OCI-LY3 (cell line): ENCODE measurements around the gene LSM4.
A peak's percentile ranks its signal among the peaks of the same experiment; 100 is the strongest.

Experiments
- H2AFZ ChIP-seq: fragments of 200-600, 300-600 bp; shearing (Covaris generic); 2 replicates; pipeline ENCODE4 v1.6.0; 2014; ENCODE audit warnings: antibody characterized with exemption, low read depth, low read length
- H3K27ac ChIP-seq: fragments of 200-600, 300-600 bp; sonication (generic); 2 replicates; pipeline ENCODE4 v1.5.1; 2014; ENCODE audit warnings: mild to moderate bottlenecking, low read length, moderate library complexity, mixed read lengths
- H3K27me3 ChIP-seq: fragments of 200-600, 300-600 bp; sonication (generic); 2 replicates; pipeline ENCODE4 v1.6.1; 2014; ENCODE audit warnings: low read depth, low read length, mixed read lengths
- H3K36me3 ChIP-seq: fragments of 200-600, 300-600 bp; sonication (generic); replicated peaks from 2 replicates; pipeline ENCODE3; 2014; ENCODE audit warnings: low read depth, low read length, mixed read lengths
- H3K4me1 ChIP-seq: fragments of 300-600, 200-600 bp; sonication (generic); 2 replicates; pipeline ENCODE4 v1.6.1; 2014; ENCODE audit warnings: low read length, mixed read lengths
- H3K4me2 ChIP-seq: fragments of 200-600, 300-600 bp; sonication (generic); 2 replicates; pipeline ENCODE4 v1.6.1; 2014; ENCODE audit warnings: low read length, mixed read lengths
- H3K4me3 ChIP-seq: fragments of 300-600, 200-600 bp; sonication (generic); 2 replicates; pipeline ENCODE4 v1.5.1; 2014; ENCODE audit warnings: antibody characterized with exemption, mild to moderate bottlenecking, low read length, moderate library complexity
- H3K79me2 ChIP-seq: fragments of 300-600, 200-600 bp; shearing (Covaris generic); 2 replicates; pipeline ENCODE4 v1.6.1; 2014; ENCODE audit warnings: mild to moderate bottlenecking, low read length, mixed read lengths
- H3K9ac ChIP-seq: fragments of 300-600, 200-600 bp; shearing (Covaris generic); 2 replicates; pipeline ENCODE4 v1.6.0; 2014; ENCODE audit warnings: mild to moderate bottlenecking, low read length, moderate library complexity
- H3K9me3 ChIP-seq: fragments of 200-600, 300-600 bp; shearing (Covaris generic); 2 replicates; pipeline ENCODE4 v1.6.1; 2014; ENCODE audit warnings: low read length, mixed read lengths; ENCODE audit not compliant: insufficient read depth
- H4K20me1 ChIP-seq: fragments of 200-600, 300-600 bp; sonication (generic); 2 replicates; pipeline ENCODE4 v1.6.1; 2016; ENCODE audit warnings: low read length, mixed read lengths; ENCODE audit not compliant: insufficient read depth
- EZH2phosphoT487 ChIP-seq: fragments of 200-600 bp; shearing (Covaris generic); IDR thresholded peaks from 2 replicates; pipeline ENCODE4 v1.6.1; 2018; ENCODE audit warnings: antibody characterized with exemption, mixed run types, low read depth
- TF ChIP-seq, protein P1 (sequence below): fragments of 200-600, 300-600 bp; sonication (generic); IDR thresholded peaks from 2 replicates; pipeline ENCODE4 v1.5.1; 2014; ENCODE audit warnings: antibody characterized with exemption, low read length, low read depth

LSM4 gene

DNA sequence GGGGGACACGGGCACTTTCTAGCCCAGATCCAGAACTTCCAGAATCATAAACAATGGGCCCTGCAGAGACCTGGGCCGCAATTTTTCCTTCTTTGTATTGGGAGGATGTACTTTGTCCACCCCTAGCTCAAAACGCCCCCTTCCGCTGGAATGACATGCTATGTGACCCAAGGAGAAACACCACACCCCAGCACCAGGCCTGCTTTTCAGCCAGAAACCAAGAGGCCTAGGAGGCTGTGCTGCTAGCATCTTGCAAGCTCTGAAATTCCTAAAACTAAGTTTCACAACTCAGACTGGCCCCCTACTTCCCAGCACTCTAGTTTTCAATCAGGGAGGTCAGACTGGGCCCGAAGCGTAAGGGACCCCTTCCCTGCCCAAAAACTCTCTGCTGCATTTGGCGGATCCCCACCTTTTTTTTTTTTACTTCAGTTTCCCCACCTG lies 538 bp downstream of the LSM4 start:
- H3K4me3 ChIP-seq = peak overlapping the region; percentile 82
- peaks cover 16% of the 10 kb centered on the region for H3K4me1 ChIP-seq
- no peaks in the 10 kb centered on the region for H4K20me1 ChIP-seq
- TF ChIP-seq, protein P1, sequence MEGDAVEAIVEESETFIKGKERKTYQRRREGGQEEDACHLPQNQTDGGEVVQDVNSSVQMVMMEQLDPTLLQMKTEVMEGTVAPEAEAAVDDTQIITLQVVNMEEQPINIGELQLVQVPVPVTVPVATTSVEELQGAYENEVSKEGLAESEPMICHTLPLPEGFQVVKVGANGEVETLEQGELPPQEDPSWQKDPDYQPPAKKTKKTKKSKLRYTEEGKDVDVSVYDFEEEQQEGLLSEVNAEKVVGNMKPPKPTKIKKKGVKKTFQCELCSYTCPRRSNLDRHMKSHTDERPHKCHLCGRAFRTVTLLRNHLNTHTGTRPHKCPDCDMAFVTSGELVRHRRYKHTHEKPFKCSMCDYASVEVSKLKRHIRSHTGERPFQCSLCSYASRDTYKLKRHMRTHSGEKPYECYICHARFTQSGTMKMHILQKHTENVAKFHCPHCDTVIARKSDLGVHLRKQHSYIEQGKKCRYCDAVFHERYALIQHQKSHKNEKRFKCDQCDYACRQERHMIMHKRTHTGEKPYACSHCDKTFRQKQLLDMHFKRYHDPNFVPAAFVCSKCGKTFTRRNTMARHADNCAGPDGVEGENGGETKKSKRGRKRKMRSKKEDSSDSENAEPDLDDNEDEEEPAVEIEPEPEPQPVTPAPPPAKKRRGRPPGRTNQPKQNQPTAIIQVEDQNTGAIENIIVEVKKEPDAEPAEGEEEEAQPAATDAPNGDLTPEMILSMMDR = peak; percentile 49
- no peak for TF ChIP-seq EZH2phosphoT487
- peak overlapping the region; percentile 67 for H3K27ac ChIP-seq
- peaks cover 47% of the 10 kb centered on the region for H3K79me2 ChIP-seq
- H3K36me3 ChIP-seq = peaks cover 15% of the 10 kb centered on the region
- H3K9ac ChIP-seq = peak overlapping the region; percentile 92
- no peaks in the 10 kb centered on the region for H3K27me3 ChIP-seq
- H3K4me2 ChIP-seq = peak overlapping the region; percentile 94
- no peaks in the 10 kb centered on the region for H3K9me3 ChIP-seq
- no peak overlapping the region for H2AFZ ChIP-seq

DNA sequence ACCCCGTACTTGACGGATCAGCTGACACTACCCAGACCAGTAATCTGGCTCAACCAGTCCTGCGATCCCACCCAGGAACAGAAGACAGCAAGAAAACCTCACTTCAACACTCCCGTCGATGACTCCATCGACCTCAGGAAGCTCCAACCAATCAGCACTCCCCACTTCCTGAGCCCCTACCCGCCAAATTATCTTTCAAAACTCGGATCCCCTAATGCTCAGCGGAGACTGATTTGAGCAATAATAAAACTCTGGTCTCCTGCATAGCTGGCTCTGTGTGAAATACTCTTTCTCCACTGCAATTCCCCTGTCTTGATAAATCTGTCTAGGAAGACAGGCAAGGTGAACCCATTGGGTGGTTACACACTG lies 1.2 kb downstream of the LSM4 start:
- H3K4me2 ChIP-seq = peak overlapping the region; percentile 94
- peak overlapping the region; percentile 82 for H3K4me3 ChIP-seq
- H3K9ac ChIP-seq = peak overlapping the region; percentile 92
- peak overlapping the region; percentile 67 for H3K27ac ChIP-seq
- H3K27me3 ChIP-seq = no peaks in the 10 kb centered on the region
- H3K36me3 ChIP-seq = peaks cover 15% of the 10 kb centered on the region
- no peak for TF ChIP-seq EZH2phosphoT487
- TF ChIP-seq, protein P1 = no peak
- peaks cover 16% of the 10 kb centered on the region for H3K4me1 ChIP-seq
- no peaks in the 10 kb centered on the region for H3K9me3 ChIP-seq
- no peaks in the 10 kb centered on the region for H4K20me1 ChIP-seq
- H2AFZ ChIP-seq = no peak overlapping the region
- H3K79me2 ChIP-seq = peaks cover 47% of the 10 kb centered on the region

DNA sequence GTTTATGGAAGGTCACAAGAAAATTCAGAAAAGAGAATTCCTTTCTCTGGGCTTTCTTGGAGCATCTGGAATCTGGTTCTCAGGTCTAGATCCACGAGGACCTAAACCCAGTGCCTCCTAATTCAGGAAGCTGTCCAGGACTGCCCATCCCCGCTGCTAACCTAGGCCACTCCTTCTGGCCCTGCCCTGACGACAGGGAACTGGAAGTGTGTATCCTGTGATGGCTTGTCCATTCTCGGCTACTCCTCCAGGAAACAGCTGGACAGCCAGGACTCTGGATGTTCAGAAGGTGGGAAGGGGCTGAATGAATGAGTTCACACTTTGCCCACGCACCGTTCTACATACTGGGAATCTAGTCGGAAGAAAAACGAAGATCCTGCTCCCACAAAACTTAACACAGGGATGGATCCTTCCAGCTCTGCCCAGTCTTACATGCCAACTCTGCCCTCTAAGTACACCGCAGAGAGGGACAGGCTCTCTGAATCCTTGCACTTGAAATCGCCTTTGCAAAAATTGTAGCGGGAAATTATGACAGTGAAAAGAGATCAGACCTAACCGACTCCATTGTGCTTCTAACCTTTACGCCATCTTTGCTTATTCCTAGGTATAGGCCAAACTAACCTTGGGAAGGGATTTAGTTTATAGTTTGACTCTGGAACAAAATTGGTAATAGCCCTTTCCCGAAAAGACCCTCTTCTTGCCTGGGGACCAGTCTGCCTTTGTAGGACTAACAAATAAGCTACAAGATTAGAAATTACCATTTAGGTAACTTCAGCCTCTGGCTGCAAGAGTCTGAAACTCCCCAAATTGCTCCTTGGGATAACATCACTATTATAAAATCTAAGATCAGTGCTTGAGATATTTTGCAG lies 1.8 kb downstream of the LSM4 start:
- Histone ChIP-seq H3K79me2 (peaks cover 47% of the 10 kb centered on the region), H3K9ac (peak overlapping the region; percentile 92; the same call in 1 of the 2 replicates), H3K4me3 (peak overlapping the region; percentile 82)

DNA sequence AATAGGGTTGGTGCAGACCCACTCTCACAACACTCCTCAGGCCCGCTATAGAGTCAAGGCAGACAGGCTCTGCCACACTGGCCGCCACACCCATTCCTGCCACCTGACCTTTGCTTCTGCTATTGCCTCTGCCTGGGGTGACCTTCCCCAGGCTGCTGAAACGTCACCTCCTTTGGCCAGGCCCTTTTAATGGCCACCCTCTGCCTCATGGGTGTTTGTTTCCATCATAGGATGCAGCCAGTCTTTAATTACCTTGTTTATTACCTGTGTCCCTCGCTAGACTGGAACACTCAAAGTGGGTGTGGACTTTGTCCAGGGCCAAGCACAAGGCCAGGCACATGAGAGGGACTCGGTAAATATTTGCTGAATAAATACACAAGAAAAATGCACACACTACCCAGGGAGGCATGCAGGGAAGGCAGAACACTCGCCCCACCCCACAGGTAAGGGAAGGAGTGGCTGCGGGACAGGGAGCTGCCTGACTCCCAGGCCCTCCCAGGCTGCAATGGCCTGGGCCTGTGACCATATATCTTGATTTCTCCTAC lies 3.2 kb downstream of the LSM4 start:
- TF ChIP-seq, protein P1 = no peak
- TF ChIP-seq EZH2phosphoT487 = no peak
- Histone ChIP-seq H4K20me1 (no peaks in the 10 kb centered on the region), H3K4me2 (no peak overlapping the region), H3K4me3 (no peak overlapping the region), H3K27me3 (no peaks in the 10 kb centered on the region), H2AFZ (no peak overlapping the region), H3K27ac (no peak overlapping the region), H3K9ac (no peak overlapping the region), H3K36me3 (peaks cover 16% of the 10 kb centered on the region), H3K4me1 (peaks cover 16% of the 10 kb centered on the region), H3K9me3 (no peaks in the 10 kb centered on the region), H3K79me2 (peaks cover 47% of the 10 kb centered on the region)

More for the DNA sequence above, 1.8 kb downstream of the LSM4 start:
- H3K9me3 ChIP-seq = no peaks in the 10 kb centered on the region
- peaks cover 16% of the 10 kb centered on the region for H3K4me1 ChIP-seq
- H4K20me1 ChIP-seq = no peaks in the 10 kb centered on the region
- no peaks in the 10 kb centered on the region for H3K27me3 ChIP-seq
- H2AFZ ChIP-seq = no peak overlapping the region
- TF ChIP-seq, protein P1 = no peak
- no peak for TF ChIP-seq EZH2phosphoT487
- peaks cover 15% of the 10 kb centered on the region for H3K36me3 ChIP-seq
- H3K4me2 ChIP-seq = peak overlapping the region; percentile 94
- H3K27ac ChIP-seq = no peak overlapping the region
